GM13976 (cell line): ENCODE results near the gene ABCC4.

Source experiments
- DNase-seq: peaks from one replicate; pipeline ENCODE4 v3.0.0; 2012; ENCODE audit warnings: low spot score
- CTCF ChIP-seq: IDR thresholded peaks from 2 replicates; pipeline ENCODE4 v1.5.1; 2012; ENCODE audit warnings: borderline replicate concordance, mild to moderate bottlenecking; ENCODE audit not compliant: insufficient read depth; ENCODE audit errors: extremely low read depth, missing control alignments, control extremely low read depth
- in situ Hi-C: fragments of 300-500 bp; cut with MboI; formaldehyde crosslinking; loops from one replicate; pipeline ENCODE4 v1.12.0; 2022; ENCODE audit warnings: low sequenced_read_pairs, mixed read lengths, inconsistent platforms; ENCODE audit not compliant: unreplicated experiment

Gene ABCC4

DNA sequence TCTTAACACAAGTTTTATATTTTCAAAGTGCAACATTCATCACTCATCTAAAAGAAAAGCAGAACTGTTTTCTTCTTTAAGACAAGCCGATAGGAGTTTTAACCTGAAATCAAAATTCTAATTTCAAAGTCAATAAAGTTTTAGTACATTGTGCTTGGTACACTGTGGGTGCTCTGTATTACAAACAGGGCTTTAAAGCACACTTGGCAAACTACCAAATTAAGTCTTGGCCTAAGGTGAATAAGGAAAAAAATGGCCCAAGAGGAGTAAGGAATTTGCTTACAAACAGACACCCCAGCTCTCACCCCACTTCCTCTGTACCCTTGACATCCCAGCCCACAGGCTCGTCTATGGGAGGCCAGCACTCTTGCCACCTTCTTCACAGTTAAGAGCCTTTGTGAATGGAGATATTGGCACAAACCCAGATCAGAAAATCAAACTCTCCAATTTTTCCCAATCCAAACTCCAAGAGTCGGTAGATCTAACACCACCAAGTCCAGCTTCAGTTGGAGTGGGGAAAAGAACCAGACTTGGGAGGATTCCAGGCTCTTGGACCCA lies 66.0 kb downstream of the ABCC4 start:
- no peak for TF ChIP-seq CTCF
- in situ Hi-C loops: no loop called here
- DNase-seq: no peak

GRCh38 chr13:95234242-95234641 lies 67.0 kb downstream of the ABCC4 start:
- DNase-seq: no peak
- TF ChIP-seq CTCF: no peak
- in situ Hi-C loops: no loop called here

DNA sequence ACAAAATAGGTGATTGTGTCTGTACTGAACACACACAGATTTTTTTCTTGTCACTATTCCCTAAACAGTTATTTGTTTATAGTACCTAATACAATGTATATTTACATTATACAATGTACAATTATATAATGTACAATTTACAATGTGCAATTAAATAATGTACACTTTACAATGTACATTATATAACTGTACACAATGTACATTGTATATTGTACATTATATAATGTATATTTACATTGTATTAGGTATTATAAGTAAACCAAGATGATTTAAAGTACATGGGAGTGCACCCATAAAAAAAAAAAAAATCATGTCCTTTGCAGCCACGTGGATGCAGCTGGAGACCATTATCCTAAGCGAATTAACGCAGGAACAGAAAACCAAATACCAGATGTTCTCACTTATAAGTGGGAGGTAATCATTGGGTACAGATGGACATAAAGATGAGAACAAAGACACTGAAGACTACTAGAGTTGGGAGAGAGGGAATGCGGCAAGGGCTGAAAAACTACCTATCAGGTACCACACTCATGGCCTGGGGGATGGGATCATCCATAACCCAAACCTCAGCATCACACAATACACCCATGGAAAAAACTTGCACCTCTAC lies 68.1 kb downstream of the ABCC4 start:
- DNase-seq: no peak
- no peak for TF ChIP-seq CTCF

GRCh38 chr13:95231393-95231792 lies 69.9 kb downstream of the ABCC4 start:
- DNase-seq: no peak
- no peak for TF ChIP-seq CTCF
- in situ Hi-C loops: no loop called here

More for the DNA sequence above, 68.1 kb downstream of the ABCC4 start:
- in situ Hi-C loops: no loop called here

- no peak for DNase-seq
- TF ChIP-seq CTCF: no peak
- in situ Hi-C loops: no loop called here
Observed at GRCh38 chr13:95229855-95230254, 71.4 kb downstream of the ABCC4 start.

- no peak for DNase-seq
- no peak for TF ChIP-seq CTCF
- in situ Hi-C loops: no loop called here
Observed at GRCh38 chr13:95228130-95228529, 73.1 kb downstream of the ABCC4 start.
